Thyroid gland (tissue), 4 donors: ENCODE results near the gene FGGY. TPM values are rescaled to one million over a fixed set of nuclear protein-coding genes. Genes with fewer than 3 reads are reported as not detected.

Experiments
- DNase-seq, 2 donors: peaks; one replicate each; pipeline ENCODE4 v3.0.0-alpha.2; 2019
- H3K27ac ChIP-seq, 3 donors: fragments of 200-600 bp; sonication (generic); 1 replicate in 2 of 3; 2 replicates in 1 of 3; pipeline ENCODE4 v1.5.1; 2016 to 2019; ENCODE audit warnings: mild to moderate bottlenecking in 1 of 3, moderate library complexity in 1 of 3
- H3K27me3 ChIP-seq: fragments of 200-600 bp; sonication (generic); one replicate; pipeline ENCODE4 v1.5.1; 2019
- H3K36me3 ChIP-seq, 2 donors: fragments of 200-600 bp; sonication (generic); one replicate each; pipeline ENCODE4 v1.5.1; 2016 to 2019
- H3K4me1 ChIP-seq, 2 donors: fragments of 200-600 bp; sonication (generic); one replicate each; pipeline ENCODE4 v1.5.1; 2017 to 2019
- H3K4me3 ChIP-seq, 3 donors: fragments of 200-600 bp; sonication (generic); replicated peaks in 1 of 3; 1 replicate in 2 of 3; 2 replicates in 1 of 3; pipeline ENCODE4 v1.5.1; 2016; ENCODE audit warnings: mild to moderate bottlenecking in 1 of 3
- H3K9me3 ChIP-seq: fragments of 200-600 bp; sonication (generic); one replicate; pipeline ENCODE4 v1.5.1; 2017
- POLR2A ChIP-seq, 2 donors: fragments of 450-650 bp; IDR thresholded peaks; one replicate each; pipeline ENCODE4 v1.6.1; 2017; ENCODE audit warnings: antibody characterized with exemption in 2 of 2, mild to moderate bottlenecking in 2 of 2, moderate library complexity in 1 of 2
- WGBS, 2 donors: methylation state at CpG; one replicate each; pipeline ENCODE4 v1.1.5; 2017; 5-methylcytosine and 5-hydroxymethylcytosine counted together
- intact Hi-C: fragments of 100-400 bp; cut with DNase I; formaldehyde crosslinking; loops from one replicate; pipeline ENCODE4 v1.15.1; 2023
- total RNA-seq, 4 donors: library from RNA; depleted of rRNA; stranded (reverse); fragments of >200 nt; gene quantifications; one replicate each; pipeline ENCODE4 v1.2.3, GENCODE V29; 2016
- TF ChIP-seq, protein P1 (sequence below), 6 experiments: fragments of 200-600 bp in 3 of 6; fragments of 450-650 bp in 3 of 6; sonication (generic) in 3 of 6; IDR thresholded peaks; one replicate each; pipeline ENCODE4 v1.5.1; 2016 to 2019; ENCODE audit warnings: antibody characterized with exemption in 6 of 6, mild to moderate bottlenecking in 2 of 6, inconsistent platforms in 1 of 6, moderate library complexity in 1 of 6

Gene FGGY
- total RNA-seq, 4 donors from 2014 or later: 24.6 to 46.1 (median 36.4) TPM

DNA sequence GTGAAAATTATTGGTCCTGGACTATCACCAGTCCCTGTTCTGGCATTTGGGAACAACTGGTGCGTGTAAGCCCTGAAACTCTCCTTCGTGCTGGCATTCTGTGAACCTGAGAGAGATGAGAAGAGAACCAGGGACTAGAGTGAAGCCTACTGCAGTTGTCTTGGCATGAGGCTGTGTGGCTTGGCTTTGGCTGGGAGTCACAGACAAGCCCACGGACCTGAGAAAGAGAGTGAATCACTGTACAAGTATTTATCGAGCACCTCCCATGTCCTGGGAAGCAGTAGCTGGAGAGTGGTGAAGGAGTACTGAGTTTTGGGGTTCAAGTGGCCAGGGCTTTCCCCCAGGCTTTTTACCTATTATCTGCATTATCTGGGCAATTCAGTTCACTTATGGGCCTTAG is 63.3 kb downstream of the FGGY start:
- H3K9me3 ChIP-seq: no peaks in the 10 kb centered on the region
- no peaks in the 10 kb centered on the region for H3K27me3 ChIP-seq
- no peak overlapping the region for H3K27ac ChIP-seq
- H3K4me1 ChIP-seq: peaks cover 8 to 9% of the 10 kb centered on the region in 2 donors
- DNase-seq: no peak
- no peak for TF ChIP-seq POLR2A (IDR thresholded peaks at IDR 0.05)
- TF ChIP-seq, protein P1, sequence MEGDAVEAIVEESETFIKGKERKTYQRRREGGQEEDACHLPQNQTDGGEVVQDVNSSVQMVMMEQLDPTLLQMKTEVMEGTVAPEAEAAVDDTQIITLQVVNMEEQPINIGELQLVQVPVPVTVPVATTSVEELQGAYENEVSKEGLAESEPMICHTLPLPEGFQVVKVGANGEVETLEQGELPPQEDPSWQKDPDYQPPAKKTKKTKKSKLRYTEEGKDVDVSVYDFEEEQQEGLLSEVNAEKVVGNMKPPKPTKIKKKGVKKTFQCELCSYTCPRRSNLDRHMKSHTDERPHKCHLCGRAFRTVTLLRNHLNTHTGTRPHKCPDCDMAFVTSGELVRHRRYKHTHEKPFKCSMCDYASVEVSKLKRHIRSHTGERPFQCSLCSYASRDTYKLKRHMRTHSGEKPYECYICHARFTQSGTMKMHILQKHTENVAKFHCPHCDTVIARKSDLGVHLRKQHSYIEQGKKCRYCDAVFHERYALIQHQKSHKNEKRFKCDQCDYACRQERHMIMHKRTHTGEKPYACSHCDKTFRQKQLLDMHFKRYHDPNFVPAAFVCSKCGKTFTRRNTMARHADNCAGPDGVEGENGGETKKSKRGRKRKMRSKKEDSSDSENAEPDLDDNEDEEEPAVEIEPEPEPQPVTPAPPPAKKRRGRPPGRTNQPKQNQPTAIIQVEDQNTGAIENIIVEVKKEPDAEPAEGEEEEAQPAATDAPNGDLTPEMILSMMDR (IDR thresholded peaks at IDR 0.05): no peak
- intact Hi-C loops: no loop called here
- 82 to 92% methylated on average over 4 of the region's 4 CpGs for WGBS, 2 donors
- H3K4me3 ChIP-seq: no peak overlapping the region
- H3K36me3 ChIP-seq: no peaks in the 10 kb centered on the region

DNA sequence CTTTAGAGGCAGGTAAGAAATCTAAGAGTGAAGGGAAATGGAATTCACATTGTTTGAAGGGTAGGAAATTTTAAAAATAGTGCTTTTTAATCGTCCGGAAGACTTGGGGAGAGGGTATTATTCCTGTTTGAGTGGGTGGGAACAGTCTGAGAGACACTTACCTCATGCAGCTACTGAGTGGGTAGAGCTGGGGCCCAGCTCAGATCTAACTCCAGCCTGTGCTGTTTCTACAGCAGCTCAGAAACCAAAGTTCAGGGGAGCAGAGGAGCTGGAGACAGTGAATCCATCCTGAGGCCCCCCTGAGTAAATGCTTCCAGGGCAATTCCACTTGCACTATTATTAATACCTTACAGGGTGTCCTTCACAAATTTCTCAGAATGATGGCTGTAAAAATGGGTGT is 63.8 kb downstream of the FGGY start:
- Histone ChIP-seq H3K27me3 (no peaks in the 10 kb centered on the region), H3K4me3 (no peak overlapping the region), H3K9me3 (no peaks in the 10 kb centered on the region), H3K4me1 (peaks cover 3% of the 10 kb centered on the region in 2 donors), H3K36me3 (no peaks in the 10 kb centered on the region), H3K27ac (no peak overlapping the region)
- DNase-seq: no peak
- intact Hi-C loops: no loop called here
- 93% methylated on average over 2 of the region's 2 CpGs for WGBS, 2 donors
- no peak for TF ChIP-seq POLR2A (IDR thresholded peaks at IDR 0.05)
- TF ChIP-seq, protein P1 (IDR thresholded peaks at IDR 0.05): no peak

DNA sequence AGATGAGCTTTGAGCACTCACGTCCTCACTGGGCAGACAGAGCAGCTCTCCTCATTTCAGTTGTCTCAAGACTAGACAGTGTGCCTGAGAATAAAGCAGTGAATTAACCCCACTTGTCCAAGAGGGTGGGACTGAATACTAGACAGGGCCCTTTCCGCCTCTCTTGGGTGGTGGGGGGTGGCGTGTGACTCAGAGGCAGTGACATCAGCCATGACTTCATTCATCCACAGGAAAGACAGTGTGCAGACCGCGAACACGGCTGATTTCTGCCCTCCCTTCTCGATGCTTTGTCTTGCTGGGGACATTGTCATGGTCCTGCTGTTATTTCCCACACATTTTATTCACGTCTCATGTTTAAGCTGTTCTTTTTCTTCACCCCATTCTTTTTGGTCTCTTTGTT is 64.9 kb downstream of the FGGY start:
- Histone ChIP-seq H3K36me3 (no peaks in the 10 kb centered on the region), H3K27me3 (no peaks in the 10 kb centered on the region), H3K27ac (no peak overlapping the region), H3K4me1 (no peaks in the 10 kb centered on the region), H3K9me3 (no peaks in the 10 kb centered on the region), H3K4me3 (no peak overlapping the region)
- TF ChIP-seq, protein P1 (IDR thresholded peaks at IDR 0.05): no peak
- no peak for TF ChIP-seq POLR2A (IDR thresholded peaks at IDR 0.05)
- DNase-seq: no peak
- intact Hi-C loops: no loop called here
- WGBS, 2 donors: 87 to 91% methylated on average over 8 of the region's 8 CpGs

DNA sequence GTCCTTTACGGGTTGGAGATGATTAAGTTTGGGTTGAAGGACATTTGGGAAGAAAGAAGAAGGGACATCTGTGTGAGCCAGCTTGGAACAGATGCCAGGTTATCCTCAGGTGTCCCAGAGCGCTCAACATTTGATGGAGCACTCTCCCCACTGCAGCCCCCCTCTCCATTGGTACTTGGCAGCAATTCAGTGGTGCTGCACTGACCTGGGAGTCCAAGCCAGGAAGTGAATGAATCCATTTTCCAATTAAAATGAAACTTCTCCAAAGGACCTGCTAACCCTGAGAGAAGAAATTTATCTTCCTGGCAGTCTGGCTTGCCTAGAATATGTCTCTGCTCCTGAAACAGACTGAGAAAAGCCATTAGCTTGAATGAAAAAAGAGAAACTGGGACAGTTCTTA is 67.1 kb downstream of the FGGY start:
- TF ChIP-seq POLR2A (IDR thresholded peaks at IDR 0.05): no peak
- TF ChIP-seq, protein P1 (IDR thresholded peaks at IDR 0.05): no peak
- DNase-seq: no peak
- H3K4me3 ChIP-seq: no peak overlapping the region
- H3K9me3 ChIP-seq: no peaks in the 10 kb centered on the region
- 89 to 95% methylated on average over 2 of the region's 2 CpGs for WGBS, 2 donors
- peaks cover 14 to 15% of the 10 kb centered on the region in 2 donors for H3K4me1 ChIP-seq
- intact Hi-C loops: no loop called here
- H3K27ac ChIP-seq: no peak overlapping the region
- no peaks in the 10 kb centered on the region for H3K36me3 ChIP-seq
- H3K27me3 ChIP-seq: no peaks in the 10 kb centered on the region

DNA sequence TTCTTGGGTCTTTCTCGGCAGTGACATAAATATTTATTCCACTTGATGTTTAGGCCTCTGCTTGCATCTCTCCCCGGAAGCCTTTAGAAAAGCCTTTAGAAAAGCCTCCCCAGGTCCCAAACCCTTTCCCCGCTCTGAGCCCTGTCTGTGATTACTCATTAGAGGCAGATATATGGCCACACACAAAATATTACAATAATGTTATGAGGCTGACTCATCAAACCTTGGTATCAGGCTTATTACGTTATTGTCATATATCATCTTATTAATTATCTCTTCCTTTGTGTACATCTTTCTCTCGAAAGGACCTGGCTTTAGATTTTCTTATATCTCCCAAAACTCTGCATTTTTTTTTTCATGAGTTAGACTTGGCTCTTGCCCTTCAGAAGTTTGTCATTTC is 69.5 kb downstream of the FGGY start:
- H3K27ac ChIP-seq: no peak overlapping the region
- 96 to 98% methylated on average over 5 of the region's 5 CpGs for WGBS, 2 donors
- peaks cover 14 to 15% of the 10 kb centered on the region in 2 donors for H3K4me1 ChIP-seq
- DNase-seq: no peak
- no peaks in the 10 kb centered on the region for H3K27me3 ChIP-seq
- H3K4me3 ChIP-seq: no peak overlapping the region
- H3K9me3 ChIP-seq: no peaks in the 10 kb centered on the region
- no peak for TF ChIP-seq POLR2A (IDR thresholded peaks at IDR 0.05)
- TF ChIP-seq, protein P1 (IDR thresholded peaks at IDR 0.05): no peak
- H3K36me3 ChIP-seq: no peaks in the 10 kb centered on the region
- intact Hi-C loops: no loop called here
